Activated CD4-positive, alpha-beta T cell treated with anti-CD3 and anti-CD28 coated beads for 4 hours (primary cell): ENCODE data around the gene PLEKHM3.
"Not testable (repeated sequence)": the region's sequence is repeated elsewhere in the genome, so short reads cannot be mapped to it uniquely, and the experiment has no call there.

Source experiments
- DNase-seq, 2 donors: peaks; one replicate each; pipeline ENCODE4 v3.0.0-alpha.2; 2020

PLEKHM3 gene

DNA sequence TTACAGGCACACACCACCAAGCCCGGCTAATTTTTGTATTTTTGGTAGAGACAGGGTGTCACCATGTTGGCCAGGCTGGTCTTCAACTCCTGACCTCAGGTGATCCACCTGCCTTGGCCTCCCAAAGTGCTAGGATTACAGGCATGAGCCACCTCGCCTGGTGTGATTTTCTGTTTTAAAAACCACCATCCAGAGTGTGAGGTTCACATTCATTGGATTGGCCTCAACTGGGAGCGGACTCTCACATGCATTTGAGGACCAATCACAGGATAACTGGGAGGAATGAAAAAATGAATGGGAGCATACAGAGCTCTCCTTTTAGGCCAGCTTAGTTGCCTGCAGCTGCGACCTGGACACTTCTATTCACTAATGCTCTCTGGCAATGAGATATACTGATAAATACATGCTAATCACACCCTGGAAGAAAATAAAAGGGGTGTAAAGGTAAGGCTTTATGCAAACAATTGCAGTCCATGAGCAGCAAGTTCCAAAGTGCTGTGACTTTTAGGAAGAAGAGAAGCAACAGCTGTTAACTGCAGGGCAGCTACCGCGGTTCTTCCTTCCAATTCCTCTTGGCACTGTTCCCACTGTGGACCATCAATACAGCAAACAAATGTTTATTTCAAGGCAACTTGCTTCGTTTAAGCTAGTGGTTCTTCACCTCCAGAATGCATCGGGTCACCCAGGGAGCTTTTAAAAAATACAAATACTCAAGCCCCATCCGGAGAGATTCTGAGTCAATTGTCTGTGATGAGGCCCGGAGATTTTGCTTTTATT, 206.1 kb downstream of the PLEKHM3 start:
- DNase-seq, result no peak

DNA sequence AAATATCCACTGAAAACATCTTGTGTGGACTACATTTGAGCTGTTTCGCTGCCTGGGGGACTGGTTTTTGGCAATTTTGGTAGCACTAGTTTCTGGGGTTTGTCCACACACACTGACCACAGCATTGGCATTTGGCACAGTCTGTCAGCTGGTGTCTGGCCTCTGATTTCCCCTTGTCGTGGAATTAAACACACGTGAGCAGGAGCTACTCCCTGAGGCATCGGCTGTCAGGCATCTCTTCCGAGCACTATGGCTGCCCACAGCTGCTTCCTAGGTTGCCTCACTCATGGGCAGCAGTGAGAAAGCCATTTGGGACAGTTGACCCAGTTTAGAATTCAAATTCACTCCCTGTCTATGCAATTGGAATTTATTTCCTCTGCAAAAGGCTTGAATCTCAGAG, 208.8 kb downstream of the PLEKHM3 start:
- no peak for DNase-seq

DNA sequence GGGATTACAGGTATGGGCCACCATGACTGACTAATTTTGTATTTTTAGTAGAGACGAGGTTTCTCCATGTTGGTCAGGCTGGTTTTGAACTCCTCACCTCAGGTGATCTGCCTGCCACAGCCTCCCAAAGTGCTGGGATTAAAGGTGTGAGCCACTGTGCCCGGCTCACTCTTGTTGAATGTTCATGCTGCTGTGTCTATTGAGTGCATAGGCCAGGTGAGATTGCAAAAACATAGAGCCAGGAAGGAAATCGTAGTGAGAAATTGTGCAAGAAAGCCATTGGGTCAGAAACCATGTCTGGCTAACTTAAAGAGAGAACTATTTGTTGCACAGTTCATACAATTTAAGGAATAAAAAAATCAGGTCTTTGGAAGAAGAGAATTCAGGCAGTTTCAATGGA, 210.1 kb downstream of the PLEKHM3 start:
- DNase-seq, result no peak

DNA sequence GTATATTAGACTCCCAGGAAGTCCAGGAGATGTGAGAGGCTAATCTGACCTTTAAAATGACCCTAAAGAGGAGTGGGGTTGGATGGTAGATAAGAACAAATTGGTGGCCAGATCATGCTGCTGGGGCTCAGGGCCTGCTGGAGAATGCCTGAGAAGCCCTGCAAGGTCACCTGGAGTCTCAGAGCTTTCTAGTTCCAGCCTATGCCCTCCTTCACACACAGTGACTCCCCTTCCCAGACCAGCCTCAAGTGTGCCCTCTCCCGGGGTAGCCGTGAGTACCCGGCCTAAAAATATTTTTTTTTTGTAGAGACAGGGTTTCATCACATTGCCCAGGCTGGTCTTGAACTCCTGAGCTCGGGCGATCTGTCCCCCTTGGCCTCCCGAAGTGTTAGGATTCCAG, 211.4 kb downstream of the PLEKHM3 start:
- DNase-seq, result no peak

DNA sequence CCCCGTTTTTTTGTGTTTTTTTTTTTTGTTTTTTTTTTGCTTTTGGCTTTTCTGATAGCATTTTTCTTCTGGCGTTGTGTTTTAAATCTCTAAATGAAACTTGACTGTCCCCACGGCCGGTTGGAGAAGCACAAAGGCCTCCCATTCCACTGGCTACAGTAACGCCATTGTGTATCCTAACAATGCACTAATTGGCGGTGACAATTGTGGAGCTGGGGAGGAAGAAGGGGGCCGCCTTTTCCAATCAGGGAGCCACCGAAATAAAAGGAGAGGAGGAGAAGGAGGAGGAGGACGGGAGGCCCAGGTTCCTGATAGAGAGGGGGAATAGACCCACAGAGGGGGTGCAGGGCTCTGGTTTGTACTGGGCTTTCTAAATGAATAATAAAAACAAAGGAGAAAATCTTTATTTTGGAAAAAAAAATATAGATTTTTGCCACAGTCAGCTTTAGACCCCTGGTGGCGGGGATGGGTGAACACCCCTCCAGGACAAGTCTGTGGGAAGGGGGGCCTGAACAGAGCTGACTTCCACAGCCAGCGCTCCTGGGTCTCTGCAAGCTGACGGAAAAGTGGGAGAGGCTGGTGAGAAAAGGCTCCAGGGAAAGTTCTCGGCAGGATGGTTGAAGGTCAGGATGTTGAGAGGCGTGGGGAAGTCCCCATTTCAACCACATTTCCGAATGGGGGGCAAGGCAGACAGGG, 212.0 kb downstream of the PLEKHM3 start:
- DNase-seq, result no peak

DNA sequence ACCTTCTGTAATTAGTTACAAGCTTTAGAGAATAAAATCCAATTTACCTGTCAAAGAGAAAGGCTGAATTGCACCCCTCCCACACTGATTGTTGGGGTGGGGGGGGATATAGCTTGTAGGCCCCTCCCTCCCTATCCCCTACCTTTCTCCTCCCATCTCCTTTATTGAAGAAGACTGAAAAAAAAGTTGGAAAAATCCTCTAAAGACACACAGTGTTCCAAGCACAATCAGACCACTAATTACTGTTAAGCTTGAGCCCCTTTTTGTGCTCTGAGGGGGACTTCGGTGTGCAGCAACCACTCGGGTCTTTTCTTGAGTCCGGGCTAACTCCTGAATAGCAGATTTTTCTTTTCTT, 212.6 kb downstream of the PLEKHM3 start:
- DNase-seq, result no peak

DNA sequence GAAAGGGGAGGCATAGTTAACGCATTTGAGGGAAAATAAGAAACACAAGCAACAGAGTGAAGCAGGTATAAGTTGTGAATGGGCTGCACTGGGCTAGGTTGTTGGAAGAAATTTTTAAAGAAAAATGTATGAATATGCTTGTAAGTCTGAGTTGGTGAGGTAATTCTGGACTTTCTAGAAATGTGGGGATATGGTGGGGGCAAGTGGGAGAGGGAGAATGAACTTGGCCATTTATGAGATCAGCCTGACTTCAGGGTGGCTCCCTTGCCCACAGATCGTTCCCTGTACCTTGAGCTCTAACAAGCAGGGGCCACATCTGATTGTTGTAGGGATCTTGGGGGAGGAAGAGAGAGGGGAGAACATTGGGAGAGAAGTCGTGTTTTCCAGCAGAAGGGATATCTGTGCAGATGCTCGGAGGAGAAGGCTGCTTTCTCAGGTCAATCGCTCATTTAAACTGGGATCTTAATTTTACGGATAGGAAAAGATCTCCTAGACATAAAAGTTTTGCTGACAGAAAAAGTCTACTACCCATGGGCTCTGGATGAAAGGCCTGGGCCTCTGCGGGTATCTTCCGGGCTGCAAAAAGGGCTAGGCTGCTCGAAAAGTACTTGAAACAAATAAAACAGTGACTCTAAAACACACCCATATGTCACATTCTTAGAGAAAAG, 213.1 kb downstream of the PLEKHM3 start:
- no peak for DNase-seq

DNA sequence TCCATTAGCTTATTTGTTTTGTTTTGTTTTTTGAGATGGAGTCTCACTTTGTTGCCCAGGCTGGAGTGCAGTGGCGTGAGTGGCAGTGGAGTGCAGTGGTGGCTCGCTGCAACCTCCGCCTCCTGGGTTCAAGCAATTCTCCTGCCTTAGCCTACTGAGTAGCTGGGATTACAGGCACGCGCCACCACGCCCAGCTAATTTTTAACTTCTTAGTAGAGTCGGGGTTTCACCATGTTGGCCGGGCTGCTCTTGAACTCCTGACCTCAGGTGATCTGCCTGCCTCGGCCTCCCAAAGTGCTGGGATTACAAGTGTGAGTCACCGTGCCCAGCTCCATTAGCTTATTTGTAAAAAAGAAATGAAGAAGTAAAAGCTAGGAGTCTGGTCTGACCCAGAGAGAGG, 213.7 kb downstream of the PLEKHM3 start:
- not testable (repeated sequence) for DNase-seq

DNA sequence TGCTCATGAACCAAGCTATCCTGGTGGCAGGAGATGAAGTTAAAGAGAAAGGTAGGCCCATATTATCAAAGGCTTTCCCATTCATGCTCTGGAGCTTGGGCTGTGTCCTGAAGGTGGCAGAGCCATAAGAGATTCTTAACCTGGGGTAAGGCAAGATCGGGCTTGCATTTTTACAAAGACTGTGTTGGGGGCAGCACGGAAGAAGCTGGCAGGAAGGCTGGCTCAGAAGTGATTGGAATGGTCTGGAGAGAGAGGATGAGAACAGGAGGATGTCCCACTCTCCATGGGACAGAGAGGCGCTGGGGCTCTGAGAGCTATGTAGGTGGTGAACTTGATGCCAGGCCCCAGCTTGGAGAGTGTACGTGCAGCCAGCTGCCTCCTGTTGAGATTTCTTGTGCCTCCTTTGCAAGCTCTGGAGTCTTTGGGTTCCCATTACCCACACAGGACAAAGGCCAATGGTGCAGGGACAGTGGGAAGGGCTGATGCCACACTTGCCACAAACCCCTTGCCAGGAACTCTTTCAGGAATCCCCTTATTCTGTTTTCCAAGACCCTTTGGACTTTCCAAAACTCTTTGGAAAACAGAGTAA, 215.0 kb downstream of the PLEKHM3 start:
- DNase-seq, result no peak

DNA sequence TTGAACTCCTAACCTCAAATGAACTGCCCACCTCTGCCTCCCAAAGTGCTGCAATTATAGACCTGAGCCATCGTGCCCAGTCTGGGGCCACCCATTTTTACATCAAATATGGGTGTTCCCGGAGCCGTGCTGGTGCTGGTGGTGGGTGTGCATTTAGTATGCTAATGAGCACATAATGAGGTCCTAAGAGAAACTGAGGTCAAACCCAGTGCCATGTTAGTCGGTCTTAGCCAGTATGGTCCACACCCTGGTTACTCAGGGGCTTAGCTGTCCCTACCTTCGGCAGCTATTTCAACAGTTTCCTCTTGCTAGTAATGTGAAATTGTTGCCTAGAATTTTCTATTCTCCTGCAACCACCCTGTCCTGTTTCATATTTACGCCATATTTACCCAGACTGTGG, 217.2 kb downstream of the PLEKHM3 start:
- DNase-seq, result no peak

DNA sequence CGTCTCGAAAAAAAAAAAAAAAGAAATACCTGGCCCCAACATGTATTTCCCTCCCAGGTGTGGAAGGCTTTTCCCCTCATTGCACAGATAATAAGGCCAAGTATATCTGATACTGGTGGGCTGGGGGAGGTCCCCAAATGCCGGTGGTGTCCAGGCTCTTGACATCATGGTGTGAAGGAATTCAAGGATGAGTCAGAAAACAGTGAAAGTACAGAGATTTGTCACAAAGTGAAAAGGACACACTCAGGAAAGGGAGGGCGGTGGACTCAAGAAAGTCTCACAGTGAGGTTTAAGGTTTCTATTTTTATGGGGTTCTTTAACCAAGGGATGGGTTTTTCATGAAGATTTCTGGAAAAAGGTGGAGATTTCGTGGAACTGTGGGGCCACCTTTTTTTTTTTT, 217.8 kb downstream of the PLEKHM3 start:
- DNase-seq, result no peak

DNA sequence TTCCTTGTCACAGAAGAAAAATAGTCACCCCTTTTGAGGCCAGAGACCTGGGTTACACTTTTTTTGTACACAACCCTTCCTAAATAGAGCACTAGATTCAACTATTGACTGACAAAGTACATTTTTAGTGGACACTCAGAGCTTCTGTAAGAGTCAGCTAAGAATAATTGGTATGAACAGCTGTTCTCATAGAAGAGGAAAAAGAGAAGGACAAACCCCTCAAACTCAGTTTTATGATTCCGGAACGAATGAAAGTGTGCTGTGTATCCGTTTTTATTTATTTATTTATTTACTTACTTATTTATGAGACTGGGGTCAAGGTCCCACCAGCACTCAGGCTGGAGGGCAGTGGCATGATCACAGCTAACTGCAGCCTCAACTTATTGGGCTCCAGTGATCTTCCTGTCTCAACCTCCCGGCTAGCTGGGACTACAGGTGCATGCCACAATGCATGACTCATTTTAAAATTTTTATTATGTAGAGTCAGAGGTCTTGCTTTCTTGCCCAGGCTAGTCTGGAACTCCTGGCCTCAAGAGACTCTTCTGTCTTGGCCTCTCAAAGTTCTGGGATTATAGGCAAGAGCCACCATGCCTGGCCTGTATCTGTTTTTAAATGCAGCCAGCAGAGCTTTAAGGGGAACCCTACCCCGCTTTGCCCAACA, 219.6 kb downstream of the PLEKHM3 start:
- no peak for DNase-seq

DNA sequence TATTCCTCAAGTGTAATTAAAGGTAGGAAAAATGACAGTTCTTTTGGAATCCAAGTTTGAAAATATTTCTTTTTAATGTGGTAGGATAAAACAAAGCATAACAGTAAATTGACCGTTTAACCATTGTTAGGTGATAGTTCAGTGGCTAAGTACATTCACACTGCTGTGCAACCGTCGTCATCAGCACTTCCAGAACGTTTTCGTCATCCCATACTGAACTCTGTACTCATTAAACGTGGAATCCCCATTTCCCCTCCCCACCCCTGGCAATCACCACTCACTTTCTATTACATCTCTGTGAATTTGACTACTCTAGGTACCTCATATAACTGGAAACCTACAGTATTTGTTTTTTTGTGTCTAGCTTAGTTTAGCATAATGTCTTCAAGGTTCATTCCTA, 222.7 kb downstream of the PLEKHM3 start:
- DNase-seq, result no peak

DNA sequence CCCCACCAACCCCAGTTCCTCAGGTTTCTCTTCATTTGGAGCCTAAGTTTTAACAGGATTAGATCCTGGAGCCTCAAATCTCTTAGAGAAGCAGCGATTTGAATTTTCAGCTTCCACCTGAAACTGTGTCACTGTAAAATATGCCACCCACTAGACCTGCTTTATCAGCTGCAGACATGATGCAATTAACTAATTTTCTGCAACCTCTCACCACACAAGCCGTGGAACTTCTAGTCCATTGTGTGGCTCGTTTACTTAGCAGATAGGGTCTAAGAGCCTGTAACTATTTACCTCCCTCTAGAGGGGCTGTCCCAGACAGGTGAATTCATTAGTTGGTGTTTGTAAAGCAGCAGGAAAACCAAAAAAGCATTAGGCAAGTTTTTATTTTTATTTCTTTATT, 224.1 kb downstream of the PLEKHM3 start:
- no peak for DNase-seq

DNA sequence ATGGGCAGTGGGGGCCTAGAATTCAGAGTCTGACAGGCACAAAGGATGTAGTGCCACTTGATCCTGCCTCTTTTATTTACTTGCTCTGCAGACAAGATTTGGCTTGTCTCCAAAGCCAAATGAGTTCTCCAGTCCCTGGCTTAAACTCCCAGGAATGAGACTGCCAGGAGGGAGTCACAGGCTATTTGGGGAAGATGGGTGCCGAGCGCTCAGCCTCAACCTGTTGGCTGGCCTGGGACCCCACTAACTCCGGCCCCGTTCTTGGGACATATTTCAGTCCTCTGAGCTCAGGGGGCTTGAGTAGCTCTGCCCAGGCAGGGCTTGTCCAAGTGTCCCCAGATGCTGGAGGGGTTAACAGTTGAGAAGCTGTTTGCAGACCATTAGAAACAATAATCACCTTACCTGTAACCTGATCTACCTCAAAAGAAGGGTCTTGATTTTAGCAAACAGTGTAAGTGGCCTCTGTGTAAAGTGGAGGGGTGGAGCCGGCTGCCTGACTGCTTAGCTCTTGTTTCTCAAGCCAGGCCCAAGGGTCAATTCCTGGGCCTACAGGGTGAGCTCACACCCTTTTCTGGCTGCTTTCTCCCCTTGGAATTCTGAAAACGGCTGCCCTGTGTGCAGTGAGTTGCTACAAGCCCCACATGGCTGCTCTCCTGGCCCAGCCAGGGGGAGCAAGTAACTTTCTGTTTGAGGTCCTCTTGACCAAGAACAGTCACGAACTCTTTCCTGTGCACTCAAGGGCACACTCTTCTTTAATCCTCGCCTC, 228.6 kb downstream of the PLEKHM3 start:
- DNase-seq, result no peak

DNA sequence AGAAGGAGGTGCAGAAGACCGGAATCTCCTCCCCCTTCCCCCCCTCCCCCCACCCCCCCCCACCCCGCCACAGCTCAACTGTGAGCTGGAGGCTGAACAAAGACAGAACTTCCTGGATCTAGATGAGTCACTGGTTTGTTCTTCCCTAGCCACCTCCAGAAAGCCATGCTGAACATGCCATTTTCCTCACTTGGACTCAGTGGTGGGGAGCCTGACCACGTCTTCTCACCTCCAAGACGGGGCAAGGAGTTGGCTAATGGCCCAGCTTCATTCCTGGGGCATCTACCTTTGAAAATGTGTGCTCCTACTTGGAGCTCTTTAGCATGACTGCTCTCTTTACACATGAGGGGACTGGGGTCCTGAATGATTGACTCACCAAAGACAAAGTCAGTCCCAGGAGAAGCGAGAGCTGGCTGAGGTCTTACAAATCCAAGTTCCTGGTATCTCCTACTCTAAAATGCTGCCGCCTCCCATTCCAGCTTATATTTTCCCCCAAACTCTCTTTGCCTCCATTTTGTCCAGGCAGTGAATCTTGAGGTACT, 233.0 kb downstream of the PLEKHM3 start:
- DNase-seq, result no peak

DNA sequence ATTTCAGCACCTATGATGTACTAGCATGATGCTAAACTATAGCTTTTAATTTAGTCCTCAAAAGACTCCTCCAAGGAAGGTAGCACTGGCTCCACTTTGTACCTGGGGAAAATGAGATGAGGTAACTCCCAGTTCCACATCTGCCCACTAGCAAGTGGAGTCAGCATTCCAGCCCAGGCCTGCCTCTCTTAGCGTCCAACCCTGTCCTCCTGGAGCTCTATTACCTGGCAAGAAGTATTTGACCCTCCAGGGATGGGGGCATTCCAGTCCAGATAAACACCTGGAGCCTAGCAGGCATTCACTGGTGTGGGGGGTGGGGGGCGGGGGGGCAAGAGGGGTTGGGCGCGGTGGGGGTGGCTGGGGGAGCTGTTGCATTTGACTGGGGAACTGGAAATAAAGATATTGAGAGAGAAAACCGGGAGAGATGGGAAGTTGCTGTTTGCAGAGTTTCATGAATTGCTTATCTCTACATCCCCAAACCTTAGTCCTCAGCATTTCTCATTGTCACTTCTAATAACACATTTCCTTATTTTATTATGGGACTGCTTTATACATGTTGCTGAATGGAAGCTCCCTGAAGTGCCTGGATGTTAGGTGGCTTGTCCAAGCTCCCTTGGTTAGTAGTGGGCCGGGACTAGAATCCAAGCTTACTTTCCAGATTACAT, 233.6 kb downstream of the PLEKHM3 start:
- no peak for DNase-seq

DNA sequence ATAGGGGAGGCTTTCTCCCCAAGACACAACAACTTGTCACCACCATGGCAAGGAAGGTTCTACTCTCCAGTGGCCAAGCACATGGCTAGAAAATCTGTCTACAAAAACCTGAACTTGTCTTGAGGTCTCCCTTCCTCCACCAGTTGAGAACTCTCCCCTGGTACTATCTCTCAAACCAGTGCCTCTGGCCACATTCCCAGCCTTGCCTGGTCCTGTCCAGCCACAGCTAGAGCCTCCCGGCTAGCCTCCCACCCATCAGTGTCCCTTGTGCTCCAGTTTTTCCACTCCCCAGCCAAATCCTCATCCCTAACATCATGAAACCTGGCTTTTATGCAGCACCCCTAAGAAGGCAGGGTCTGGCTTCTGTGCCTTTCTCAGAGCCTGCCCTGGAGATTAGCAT, 234.4 kb downstream of the PLEKHM3 start:
- no peak for DNase-seq

DNA sequence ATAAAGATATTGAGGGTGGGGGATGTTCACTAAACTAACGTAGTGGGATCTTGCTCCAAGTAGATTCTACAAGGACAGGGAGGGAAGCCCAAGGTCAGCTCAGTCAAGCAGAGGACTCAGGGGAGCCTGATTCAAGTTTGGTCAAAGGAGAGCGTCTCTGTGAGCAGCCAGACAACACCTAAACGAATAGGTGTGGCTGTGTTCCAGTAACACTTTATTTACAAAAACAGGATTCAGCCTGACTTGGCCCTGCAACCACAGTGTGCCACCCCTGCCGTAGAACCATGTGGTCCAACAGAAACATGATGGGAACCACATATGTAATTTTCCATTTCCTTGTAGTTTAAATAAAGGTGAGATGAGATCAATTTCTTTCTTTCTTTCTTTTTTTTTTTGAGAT, 237.5 kb downstream of the PLEKHM3 start:
- DNase-seq, result no peak

DNA sequence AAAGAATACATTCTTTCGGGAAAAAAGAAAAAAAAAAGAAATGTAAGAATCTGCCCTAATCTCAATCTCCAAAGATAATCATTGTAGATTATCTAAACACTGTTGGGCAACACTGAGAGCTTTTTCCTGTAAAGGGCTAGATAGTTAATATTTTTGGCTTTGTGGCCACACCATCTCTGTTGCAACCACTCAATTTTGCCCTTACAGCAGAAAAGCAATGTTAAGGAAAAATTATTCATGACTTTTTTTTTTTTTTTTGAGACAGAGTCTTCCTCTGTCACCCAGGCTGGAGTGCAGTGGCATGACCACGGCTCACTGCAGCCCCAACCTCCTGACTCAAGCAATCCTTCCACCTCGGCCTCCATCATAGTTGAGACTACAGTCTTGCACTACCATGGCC, 238.3 kb downstream of the PLEKHM3 start:
- no peak for DNase-seq

DNA sequence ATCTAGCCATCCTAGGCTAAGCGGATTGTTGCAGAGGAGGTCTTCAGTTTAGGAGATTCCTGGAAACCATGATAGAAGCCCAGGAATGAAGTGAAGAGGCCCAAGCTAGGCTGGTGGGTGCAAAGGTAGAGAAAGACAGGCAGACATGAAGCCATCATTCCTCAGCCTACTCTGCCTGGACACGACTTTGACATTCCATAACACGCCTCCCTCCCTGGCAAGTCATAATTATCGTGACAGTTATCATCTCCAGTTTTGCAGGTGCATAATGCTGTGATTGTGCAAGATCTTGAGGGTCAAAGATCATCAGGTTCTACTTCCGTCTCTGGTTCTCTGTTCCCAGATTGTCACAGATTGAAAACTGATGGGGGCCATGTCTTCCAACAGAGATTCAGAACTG, 240.4 kb downstream of the PLEKHM3 start:
- DNase-seq, result no peak

DNA sequence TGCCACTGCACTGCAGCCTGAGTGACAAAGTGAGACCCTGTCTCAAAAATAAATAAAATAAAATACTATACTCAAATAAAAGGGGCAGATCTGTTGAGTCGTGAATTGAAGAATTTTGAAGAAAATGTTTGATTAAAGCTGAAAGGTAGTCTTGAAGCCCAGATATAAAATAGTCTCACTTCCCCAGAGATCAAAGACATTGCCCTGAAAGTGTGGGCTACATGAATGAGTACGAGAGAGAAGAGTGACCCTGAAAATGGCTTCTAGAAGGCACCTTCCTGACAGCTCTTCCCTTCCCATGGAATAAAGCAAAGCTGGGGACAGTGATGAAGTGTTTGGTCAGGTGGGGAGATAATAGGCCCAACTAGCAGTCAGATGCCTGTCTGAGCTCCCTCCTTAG, 241.8 kb downstream of the PLEKHM3 start:
- no peak for DNase-seq
